SK-N-MC (cell line): ENCODE measurements around the gene PALD1.

Experiments used
- EZH2 ChIP-seq: fragments of 200-600 bp; sonication (generic); IDR thresholded peaks from one replicate; pipeline ENCODE4 v1.6.1; 2017; ENCODE audit warnings: antibody characterized with exemption
- POLR2AphosphoS5 ChIP-seq: IDR thresholded peaks from 2 replicates; pipeline ENCODE4 v1.6.1; 2012; ENCODE audit warnings: mild to moderate bottlenecking, low read depth, low read length, borderline replicate concordance

GRCh38 chr10:70496341-70497119, 18.0 kb downstream of the PALD1 start:
- TF ChIP-seq EZH2 = no peak
- TF ChIP-seq POLR2AphosphoS5 = no peak
